RWPE2 (cell line): ENCODE data around the gene CLEC16A.

Experiments used
- ATAC-seq: fragments of 200-7000 bp; cut with Tn5 transposase; 3 replicates; pipeline ENCODE4 v1.9.1; 2021; ENCODE audit warnings: low read depth
- DNase-seq: peaks from one replicate; pipeline ENCODE4 v3.0.0-alpha.2; 2020; ENCODE audit warnings: low spot score
- H3K27ac ChIP-seq: fragments of 450-650 bp; 2 replicates; pipeline ENCODE4 v1.5.1; 2017; ENCODE audit warnings: mild to moderate bottlenecking; ENCODE audit not compliant: poor library complexity, severe bottlenecking
- H3K27me3 ChIP-seq: fragments of 250-450 bp; sonication (Bioruptor Pico); 2 replicates; pipeline ENCODE4 v1.5.1; 2021; ENCODE audit warnings: mild to moderate bottlenecking, moderate library complexity; ENCODE audit not compliant: insufficient read depth, poor library complexity, severe bottlenecking
- H3K36me3 ChIP-seq: fragments of 250-450 bp; sonication (Bioruptor Pico); 2 replicates; pipeline ENCODE4 v1.5.1; 2020; ENCODE audit warnings: low read depth, mild to moderate bottlenecking, moderate library complexity
- H3K4me1 ChIP-seq: fragments of 250-450 bp; sonication (Bioruptor Pico); 2 replicates; pipeline ENCODE4 v1.5.1; 2021; ENCODE audit warnings: mild to moderate bottlenecking, moderate library complexity; ENCODE audit not compliant: insufficient read depth, poor library complexity, severe bottlenecking
- H3K4me3 ChIP-seq: fragments of 250-450 bp; sonication (Bioruptor Pico); 2 replicates; pipeline ENCODE4 v1.5.1; 2021; ENCODE audit warnings: mild to moderate bottlenecking, moderate library complexity; ENCODE audit not compliant: severe bottlenecking
- H3K9me3 ChIP-seq: fragments of 250-450 bp; sonication (Bioruptor Pico); 2 replicates; pipeline ENCODE4 v1.5.1; 2021; ENCODE audit warnings: mild to moderate bottlenecking, moderate library complexity; ENCODE audit not compliant: severe bottlenecking
- CTCF ChIP-seq: fragments of 450-650 bp; IDR thresholded peaks from one replicate; pipeline ENCODE4 v1.5.1; 2017; ENCODE audit warnings: mild to moderate bottlenecking, moderate library complexity; ENCODE audit not compliant: poor library complexity, severe bottlenecking

The CLEC16A gene

DNA sequence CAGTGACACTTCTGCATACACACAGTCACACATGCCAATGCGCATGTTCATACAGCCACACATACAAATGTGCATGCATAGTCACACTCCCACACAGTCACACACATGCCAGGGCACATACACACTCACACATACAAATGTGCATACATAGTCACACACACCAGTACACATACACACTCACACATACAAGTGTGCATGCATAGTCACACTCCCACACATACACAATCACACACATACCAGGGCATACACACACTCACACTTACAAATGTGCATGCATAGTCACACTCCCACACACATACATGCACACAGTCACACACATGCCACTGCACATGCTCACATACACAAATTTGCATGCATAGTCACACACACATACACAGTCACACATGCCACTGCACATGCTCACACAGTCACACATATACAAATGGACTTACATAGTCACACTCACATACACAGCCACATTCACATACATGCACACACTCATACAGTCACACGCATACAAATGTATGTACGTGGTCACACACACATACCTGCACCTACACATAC is 227.5 kb downstream of the CLEC16A start:
- ATAC-seq (no peak), DNase-seq (no peak)
- Histone ChIP-seq H3K4me3 (no peak overlapping the region), H3K27me3 (no peaks in the 10 kb centered on the region), H3K9me3 (no peaks in the 10 kb centered on the region), H3K4me1 (no peaks in the 10 kb centered on the region), H3K36me3 (no peaks in the 10 kb centered on the region), H3K27ac (no peak overlapping the region)
- TF ChIP-seq CTCF = no peak

GRCh38 chr16:11173426-11173825 is 229.1 kb downstream of the CLEC16A start:
- H3K9me3 ChIP-seq = no peaks in the 10 kb centered on the region
- no peaks in the 10 kb centered on the region for H3K27me3 ChIP-seq
- no peak for DNase-seq
- H3K36me3 ChIP-seq = no peaks in the 10 kb centered on the region
- no peaks in the 10 kb centered on the region for H3K4me1 ChIP-seq
- no peak overlapping the region for H3K4me3 ChIP-seq
- no peak for TF ChIP-seq CTCF
- no peak overlapping the region for H3K27ac ChIP-seq
- ATAC-seq = no peak

- Histone ChIP-seq H3K36me3 (no peaks in the 10 kb centered on the region), H3K27ac (no peak overlapping the region), H3K4me3 (no peak overlapping the region), H3K9me3 (no peaks in the 10 kb centered on the region), H3K27me3 (no peaks in the 10 kb centered on the region), H3K4me1 (no peaks in the 10 kb centered on the region)
- ATAC-seq (no peak), DNase-seq (no peak)
- TF ChIP-seq CTCF = no peak
Measured at GRCh38 chr16:11174141-11174540, 229.8 kb downstream of the CLEC16A start.

DNA sequence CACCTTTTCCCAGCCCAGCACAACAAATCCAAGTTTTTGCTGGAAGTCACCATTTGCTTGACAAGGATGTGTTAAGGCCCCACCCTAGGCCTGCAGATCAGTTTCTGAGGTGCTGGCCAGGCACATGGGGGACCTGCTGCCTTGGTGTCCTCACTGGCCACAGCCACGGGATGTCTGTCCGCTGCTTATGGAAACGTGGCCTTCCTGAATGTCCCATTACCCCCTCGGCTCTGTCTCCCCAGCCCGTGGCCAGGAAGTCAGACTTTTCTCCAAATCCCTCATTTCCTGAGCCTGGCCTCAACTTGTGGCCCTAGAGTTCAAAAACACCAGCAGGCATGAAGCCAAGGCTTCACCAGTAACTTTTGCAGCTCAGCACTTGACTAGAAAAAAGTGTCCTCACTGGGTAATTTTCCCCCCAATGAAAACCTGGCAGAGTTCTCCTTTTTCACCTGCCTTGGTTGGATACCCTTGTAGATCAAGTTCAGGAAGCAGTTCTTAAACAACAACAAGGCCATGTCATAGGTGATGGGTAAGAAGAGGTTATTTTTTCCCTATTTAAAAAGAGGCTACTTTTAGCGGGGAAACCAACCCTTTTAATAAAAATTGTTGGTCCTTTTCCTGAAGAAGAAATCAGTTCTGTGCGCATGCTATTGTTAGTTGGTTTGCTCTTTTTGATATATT is 230.9 kb downstream of the CLEC16A start:
- ATAC-seq (no peak), DNase-seq (no peak)
- Histone ChIP-seq H3K27ac (no peak overlapping the region), H3K36me3 (no peaks in the 10 kb centered on the region), H3K4me3 (no peak overlapping the region), H3K27me3 (no peaks in the 10 kb centered on the region), H3K9me3 (no peaks in the 10 kb centered on the region), H3K4me1 (no peaks in the 10 kb centered on the region)
- no peak for TF ChIP-seq CTCF

DNA sequence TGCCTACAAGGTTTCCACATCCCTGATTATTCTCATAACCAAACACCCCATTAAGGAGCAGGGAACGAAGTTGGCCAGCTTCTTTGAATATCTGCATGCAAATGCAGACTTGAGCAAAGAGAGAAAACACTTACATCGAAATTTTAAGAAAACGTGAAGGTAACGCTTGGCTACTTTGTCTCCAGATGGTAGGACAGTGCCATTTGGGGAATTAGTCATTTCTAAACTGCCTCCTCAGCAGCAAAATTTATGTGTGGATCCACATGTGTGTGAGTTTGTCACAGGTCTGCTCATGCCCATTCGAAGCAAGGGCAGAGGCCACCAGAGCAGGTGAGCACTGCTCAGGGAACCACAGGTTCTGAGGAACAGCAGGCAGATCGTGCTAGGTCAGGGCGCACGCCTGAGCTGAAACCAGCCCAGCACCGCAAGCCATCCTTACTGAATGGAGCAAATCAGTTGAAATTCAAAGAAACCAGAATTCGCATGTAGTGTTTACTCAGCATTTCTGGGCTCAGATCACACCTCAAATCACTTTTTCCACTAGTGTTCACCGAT is 231.5 kb downstream of the CLEC16A start:
- DNase-seq (no peak), ATAC-seq (no peak)
- Histone ChIP-seq H3K9me3 (no peaks in the 10 kb centered on the region), H3K27me3 (no peaks in the 10 kb centered on the region), H3K4me1 (no peaks in the 10 kb centered on the region), H3K36me3 (no peaks in the 10 kb centered on the region), H3K27ac (no peak overlapping the region), H3K4me3 (no peak overlapping the region)
- no peak for TF ChIP-seq CTCF
